Left lung (tissue), 10 donors: ENCODE results near the gene LRRC26. TPM values are rescaled to one million over a fixed set of nuclear protein-coding genes. Genes with fewer than 3 reads are reported as not detected.
A peak's percentile ranks its signal among the peaks of the same experiment; 100 is the strongest.
"Not testable (repeated sequence)": the region's sequence is repeated elsewhere in the genome, so short reads cannot be mapped to it uniquely, and the experiment has no call there.

Source experiments
- ATAC-seq: fragments of 200-7000 bp; cut with Tn5 transposase; one replicate; pipeline ENCODE4 v1.9.1; 2020; ENCODE audit warnings: moderate library complexity
- DNase-seq, 4 donors: peaks; one replicate each; pipeline ENCODE4 v3.0.0-alpha.2; 2013 to 2020
- H3K27ac ChIP-seq, 2 donors: fragments of 200-600 bp; sonication (generic) in 1 of 2; one replicate each; pipeline versions ENCODE4 v1.5.0 to v1.8.0; 2020 to 2021
- H3K27me3 ChIP-seq, 2 donors: fragments of 200-600 bp; sonication (generic) in 1 of 2; one replicate each; pipeline versions ENCODE4 v1.5.0 to v1.8.0; 2020 to 2021
- H3K36me3 ChIP-seq, 2 donors: fragments of 200-600 bp; sonication (generic) in 1 of 2; one replicate each; pipeline versions ENCODE4 v1.5.0 to v1.8.0; 2020 to 2021
- H3K4me1 ChIP-seq, 2 donors: fragments of 200-600 bp; one replicate each; pipeline ENCODE4 v1.8.0; 2021
- H3K4me3 ChIP-seq, 2 donors: fragments of 200-600 bp; sonication (generic) in 1 of 2; one replicate each; pipeline versions ENCODE4 v1.5.0 to v1.8.0; 2020 to 2021; ENCODE audit warnings: mild to moderate bottlenecking in 1 of 2
- H3K9me3 ChIP-seq, 2 donors: fragments of 200-600 bp; sonication (generic) in 1 of 2; one replicate each; pipeline versions ENCODE4 v1.5.0 to v1.8.0; 2020 to 2021
- intact Hi-C, 2 donors: fragments of 100-400 bp; cut with DNase I; formaldehyde crosslinking; loops; one replicate each; pipeline versions ENCODE4 v1.11.2 to v1.14.2; 2022
- polyA plus RNA-seq, 6 donors: library from polyadenylated mRNA; unstranded; fragments of 120-200 nt; gene quantifications; one replicate each; pipeline ENCODE4 v1.2.1, GENCODE V29; 2013; ENCODE audit not compliant: insufficient read length in 6 of 6
- total RNA-seq, 2 donors: library from RNA; stranded (reverse); fragmentation: NEBNext Ultra II Directional; extraction: Animal tissue kit (Norgen Biotek cat#: 25700); gene quantifications; one replicate each; pipeline ENCODE4 v1.2.1, GENCODE V29; 2021
- TF ChIP-seq, protein P1 (sequence below), 2 donors: fragments of 200-600 bp; sonication (generic) in 1 of 2; IDR thresholded peaks; one replicate each; pipeline versions ENCODE4 v1.5.0 to v1.8.0; 2021; ENCODE audit warnings: antibody characterized with exemption in 2 of 2
- donor health status: DM: no; HTN: yes; CAD: no.
- donor health status: DM: no; HTN: no; CAD: no.

LRRC26 gene
- total and polyA plus RNA-seq, 8 donors = 0.23 to 0.63 (median 0.40) TPM; not detected in 4

DNA sequence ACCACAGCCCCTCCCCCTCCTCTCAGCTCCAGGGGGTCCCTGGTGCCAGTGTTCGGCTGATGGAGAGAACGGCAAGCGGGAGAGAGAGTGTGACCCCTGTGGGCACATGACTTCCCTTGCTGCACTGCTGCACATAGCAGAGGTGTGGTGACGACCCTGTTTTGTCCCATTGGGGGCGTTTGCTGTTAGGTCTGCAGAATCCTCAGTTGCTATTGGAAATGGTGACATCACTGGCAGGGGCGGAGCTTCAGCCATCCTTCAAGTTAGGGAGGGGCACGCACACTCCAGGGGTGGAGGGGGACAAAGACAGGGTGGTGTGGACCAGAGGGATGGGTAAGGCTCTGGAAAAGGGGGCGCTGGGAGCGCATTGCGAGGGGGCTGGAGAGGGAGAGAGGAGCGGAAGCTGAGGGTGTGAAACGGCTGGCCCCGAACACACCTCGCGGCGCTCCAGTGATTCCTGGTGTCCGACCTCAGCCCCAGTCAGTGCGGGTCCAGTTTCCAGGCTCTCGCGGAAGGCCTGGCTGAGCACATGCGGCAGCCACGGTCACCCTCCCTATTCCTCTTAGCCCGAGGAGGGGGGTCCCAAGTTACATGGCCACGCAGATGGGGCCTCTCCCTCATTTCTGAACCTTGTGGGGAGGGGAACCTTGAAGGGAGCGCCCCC is 31.7 kb downstream of the LRRC26 start:
- intact Hi-C loops = no loop called here
- DNase-seq (peak in 1 of 4 donors; percentile 54), ATAC-seq (no peak)
- Histone ChIP-seq H3K4me1 (peaks cover 0 to 3% of the 10 kb centered on the region in 2 donors), H3K4me3 (no peak overlapping the region), H3K9me3 (no peaks in the 10 kb centered on the region), H3K36me3 (no peaks in the 10 kb centered on the region), H3K27me3 (peaks cover 50 to 100% of the 10 kb centered on the region in 2 donors), H3K27ac (no peak overlapping the region)
- TF ChIP-seq, protein P1, sequence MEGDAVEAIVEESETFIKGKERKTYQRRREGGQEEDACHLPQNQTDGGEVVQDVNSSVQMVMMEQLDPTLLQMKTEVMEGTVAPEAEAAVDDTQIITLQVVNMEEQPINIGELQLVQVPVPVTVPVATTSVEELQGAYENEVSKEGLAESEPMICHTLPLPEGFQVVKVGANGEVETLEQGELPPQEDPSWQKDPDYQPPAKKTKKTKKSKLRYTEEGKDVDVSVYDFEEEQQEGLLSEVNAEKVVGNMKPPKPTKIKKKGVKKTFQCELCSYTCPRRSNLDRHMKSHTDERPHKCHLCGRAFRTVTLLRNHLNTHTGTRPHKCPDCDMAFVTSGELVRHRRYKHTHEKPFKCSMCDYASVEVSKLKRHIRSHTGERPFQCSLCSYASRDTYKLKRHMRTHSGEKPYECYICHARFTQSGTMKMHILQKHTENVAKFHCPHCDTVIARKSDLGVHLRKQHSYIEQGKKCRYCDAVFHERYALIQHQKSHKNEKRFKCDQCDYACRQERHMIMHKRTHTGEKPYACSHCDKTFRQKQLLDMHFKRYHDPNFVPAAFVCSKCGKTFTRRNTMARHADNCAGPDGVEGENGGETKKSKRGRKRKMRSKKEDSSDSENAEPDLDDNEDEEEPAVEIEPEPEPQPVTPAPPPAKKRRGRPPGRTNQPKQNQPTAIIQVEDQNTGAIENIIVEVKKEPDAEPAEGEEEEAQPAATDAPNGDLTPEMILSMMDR (IDR thresholded peaks at IDR 0.05) = no peak

DNA sequence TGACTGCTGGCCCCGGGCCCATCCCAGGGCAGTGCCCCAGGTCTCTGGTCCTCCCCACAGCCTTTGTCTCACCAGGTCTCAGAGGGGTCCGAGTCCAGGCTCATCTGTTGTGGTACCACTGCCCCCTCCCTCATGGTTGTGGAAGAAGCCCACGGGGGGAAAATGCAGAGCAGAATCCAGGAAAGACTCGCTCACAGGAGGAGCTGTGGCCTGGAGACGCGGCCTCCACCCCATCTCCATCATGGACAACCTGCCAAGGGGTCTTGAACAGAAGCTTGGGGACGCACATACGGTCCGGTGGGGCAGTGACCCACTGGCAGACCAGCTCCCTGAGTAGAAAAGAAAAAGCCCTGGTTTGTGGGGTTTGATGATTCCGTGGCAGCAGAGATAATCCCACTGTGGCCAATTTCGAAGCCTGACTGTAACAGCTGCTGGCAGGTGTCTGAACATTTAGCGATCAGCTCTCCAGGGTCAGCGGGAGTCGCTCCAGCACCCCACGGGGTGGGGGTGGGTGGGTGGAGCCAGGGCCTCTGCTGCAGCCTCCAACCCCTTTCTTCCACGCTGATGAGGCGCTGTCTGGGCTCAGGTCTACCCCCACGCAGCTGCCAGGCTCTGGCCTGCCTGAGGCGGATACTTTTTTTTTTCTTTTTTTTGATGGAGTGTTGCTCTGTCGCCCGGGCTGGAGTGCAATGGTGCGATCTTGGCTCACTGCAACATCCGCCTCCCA is 32.8 kb downstream of the LRRC26 start:
- TF ChIP-seq, protein P1 (IDR thresholded peaks at IDR 0.05) = no peak
- Histone ChIP-seq H3K27ac (no peak overlapping the region), H3K4me3 (no peak overlapping the region), H3K4me1 (peaks cover 0 to 3% of the 10 kb centered on the region in 2 donors), H3K9me3 (no peaks in the 10 kb centered on the region), H3K27me3 (peaks cover 50 to 99% of the 10 kb centered on the region in 2 donors), H3K36me3 (no peaks in the 10 kb centered on the region)
- intact Hi-C loops = no loop called here
- DNase-seq (peak in 1 of 4 donors; percentile 25), ATAC-seq (no peak)

DNA sequence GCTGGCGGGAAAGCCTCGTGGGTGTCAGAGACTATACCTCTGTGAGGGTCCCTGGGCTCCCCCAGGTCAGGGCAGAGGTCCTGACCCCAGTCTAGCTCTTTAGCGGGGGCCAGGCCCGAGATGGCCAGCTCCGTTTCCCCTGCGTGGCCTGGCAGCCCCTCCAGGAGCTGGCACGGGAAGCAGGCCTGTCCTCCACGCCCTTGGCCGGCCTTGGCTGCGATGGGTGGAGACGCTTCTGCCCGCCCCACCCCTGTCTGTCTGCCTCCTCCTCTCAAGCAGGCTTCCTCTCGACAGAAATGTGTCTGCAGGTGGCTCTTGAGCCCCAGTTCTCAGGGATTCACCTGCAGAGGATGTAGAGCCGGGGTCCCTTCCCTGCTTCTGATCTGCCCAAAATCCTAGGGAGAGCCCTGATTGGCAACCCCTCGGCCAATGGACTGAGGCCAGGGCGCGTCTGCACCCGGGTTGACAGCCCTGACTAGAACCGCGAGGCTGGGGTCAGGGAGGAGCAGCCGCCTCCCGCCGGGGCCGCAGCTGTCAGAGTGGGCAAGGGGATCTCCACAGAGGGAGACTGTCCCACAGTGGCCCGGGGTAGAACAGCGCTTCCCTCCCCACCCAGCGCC is 33.5 kb downstream of the LRRC26 start:
- TF ChIP-seq, protein P1 (IDR thresholded peaks at IDR 0.05) = no peak
- no peak overlapping the region for H3K4me3 ChIP-seq
- intact Hi-C loops = no loop called here
- no peaks in the 10 kb centered on the region for H3K36me3 ChIP-seq
- peaks cover 50 to 99% of the 10 kb centered on the region in 2 donors for H3K27me3 ChIP-seq
- peaks cover 0 to 3% of the 10 kb centered on the region in 2 donors for H3K4me1 ChIP-seq
- DNase-seq (peak in 1 of 4 donors; percentile 67), ATAC-seq (no peak)
- no peaks in the 10 kb centered on the region for H3K9me3 ChIP-seq
- no peak overlapping the region for H3K27ac ChIP-seq

DNA sequence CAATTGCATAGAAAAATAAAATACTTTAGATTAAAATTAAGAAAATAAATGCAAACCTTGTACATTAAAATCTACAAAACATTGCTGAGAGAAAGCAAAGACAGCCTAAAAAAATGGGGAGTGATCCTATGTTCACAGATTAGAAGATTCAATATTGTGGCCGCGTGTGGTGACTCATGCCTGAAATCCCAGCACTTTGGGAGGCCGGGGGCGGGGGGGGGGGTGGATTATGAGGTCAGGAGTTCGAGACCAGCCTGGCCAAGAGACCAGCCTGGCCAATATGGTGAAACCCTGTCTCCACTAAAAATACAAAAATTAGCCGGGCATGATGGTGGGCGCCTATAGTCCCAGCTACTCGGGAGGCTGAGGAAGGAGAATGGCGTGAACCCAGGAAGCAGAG is 34.7 kb downstream of the LRRC26 start:
- DNase-seq, H3K36me3 ChIP-seq, H3K4me1 ChIP-seq, H3K27ac ChIP-seq, ATAC-seq, H3K4me3 ChIP-seq, H3K9me3 ChIP-seq, intact Hi-C loops: not testable (repeated sequence)
- H3K27me3 ChIP-seq = peaks cover 38 to 99% of the 10 kb centered on the region in 2 donors

DNA sequence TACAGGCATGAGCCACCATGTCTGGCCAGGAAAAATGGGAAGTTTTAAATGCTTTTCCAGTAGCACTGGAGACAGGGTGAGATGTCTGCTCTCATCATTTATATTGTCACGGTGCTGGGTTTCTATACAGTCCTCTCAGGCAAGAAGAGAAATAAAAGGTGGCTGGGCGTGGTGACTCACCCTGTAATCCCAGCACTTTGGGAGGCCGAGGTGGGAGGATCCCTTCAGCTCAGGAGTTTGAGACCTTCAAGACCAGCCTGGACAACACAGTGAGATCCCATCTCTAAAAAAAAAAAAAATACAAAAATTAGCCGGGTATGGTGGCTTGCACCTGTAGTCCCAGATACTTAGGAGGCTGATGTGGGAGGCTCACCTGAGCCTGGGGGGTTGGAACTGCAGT is 35.7 kb downstream of the LRRC26 start:
- Histone ChIP-seq H3K36me3 (no peaks in the 10 kb centered on the region), H3K27ac (no peak overlapping the region), H3K4me3 (no peak overlapping the region), H3K9me3 (no peaks in the 10 kb centered on the region), H3K4me1 (peaks cover 5 to 10% of the 10 kb centered on the region in 2 donors), H3K27me3 (peaks cover 30 to 97% of the 10 kb centered on the region in 2 donors)
- TF ChIP-seq, protein P1 (IDR thresholded peaks at IDR 0.05) = no peak
- intact Hi-C loops = no loop called here
- no peak for ATAC-seq
- DNase-seq = no peak
